Panc1 (cell line): Measurements from ENCODE around the gene SCN9A. TPM values are rescaled to one million over a fixed set of nuclear protein-coding genes. Genes with fewer than 3 reads are reported as not detected.

Experiments used
- ATAC-seq: fragments of 200-7000 bp; cut with Tn5 transposase; 2 replicates; pipeline ENCODE4 v1.9.1; 2020; ENCODE audit warnings: mild to moderate bottlenecking, moderate library complexity
- BruUV-seq: library from RNA; stranded (reverse); fragments of 400-500 nt; replicated peaks from 2 replicates; lab custom pipeline; 2021; lab: Mats Ljungman, UMichigan
- CTCF ChIA-PET: fragments of 300-600 bp; sonication (Branson Sonifier 250); formaldehyde crosslinking; loops from one replicate; lab custom pipeline; 2022; ENCODE audit warnings: antibody characterized with exemption; lab: Charles Lee
- POLR2A ChIA-PET: fragments of 300-600 bp; sonication (Branson Sonifier 250); formaldehyde crosslinking; loops from one replicate; lab custom pipeline; 2022; ENCODE audit warnings: antibody characterized with exemption; lab: Charles Lee
- DNase-seq: peaks from one replicate; pipeline ENCODE4 v3.0.0-alpha.2; 2010; ENCODE audit warnings: low read depth, low spot score
- H3K27ac ChIP-seq: 2 replicates; pipeline ENCODE4 v1.5.1; 2011; ENCODE audit warnings: mild to moderate bottlenecking, low read length, inconsistent platforms
- H3K27me3 ChIP-seq: fragments of 200-500 bp; sonication (Bioruptor generic); 2 replicates; pipeline ENCODE4 v1.6.0; 2014; ENCODE audit warnings: low read length, inconsistent platforms; ENCODE audit not compliant: control insufficient read depth, insufficient read depth
- H3K36me3 ChIP-seq: fragments of 200-500 bp; sonication (Bioruptor generic); 2 replicates; pipeline ENCODE4 v1.5.1; 2014; ENCODE audit warnings: inconsistent platforms, mild to moderate bottlenecking, low read length, moderate library complexity; ENCODE audit not compliant: control insufficient read depth, insufficient read depth
- H3K4me1 ChIP-seq: 2 replicates; pipeline ENCODE4 v1.5.1; 2011; ENCODE audit warnings: inconsistent platforms, mild to moderate bottlenecking, low read length, moderate library complexity; ENCODE audit not compliant: control insufficient read depth, insufficient read depth
- H3K4me3 ChIP-seq, 2 experiments: 2 replicates each; pipeline ENCODE4 v1.5.1; 2011 to 2012; ENCODE audit warnings: low read depth in 2 of 2, low read length in 2 of 2, mild to moderate bottlenecking in 2 of 2, inconsistent platforms in 1 of 2, moderate library complexity in 1 of 2
- H3K9me3 ChIP-seq: fragments of 200-500 bp; sonication (Bioruptor generic); 2 replicates; pipeline ENCODE4 v1.5.1; 2014; ENCODE audit warnings: low read depth, mild to moderate bottlenecking, inconsistent platforms, low read length, moderate library complexity; ENCODE audit not compliant: control insufficient read depth, insufficient read depth
- CTCF ChIP-seq: fragments of 450-650 bp; IDR thresholded peaks from 2 replicates; pipeline ENCODE4 v1.5.1; 2017; ENCODE audit warnings: mild to moderate bottlenecking
- POLR2AphosphoS5 ChIP-seq: IDR thresholded peaks from 2 replicates; pipeline ENCODE4 v1.6.1; 2012; ENCODE audit warnings: mild to moderate bottlenecking, low read depth, low read length, moderate library complexity
- REST ChIP-seq, 2 experiments: IDR thresholded peaks; 2 replicates each; pipeline ENCODE4 v1.6.1; 2011 to 2012; ENCODE audit warnings: low read depth in 2 of 2, control low read depth in 1 of 2, low read length in 1 of 2, mild to moderate bottlenecking in 1 of 2, moderate library complexity in 1 of 2; ENCODE audit not compliant: insufficient read depth in 1 of 2
- SIN3A ChIP-seq: IDR thresholded peaks from 2 replicates; pipeline ENCODE4 v1.6.1; 2012; ENCODE audit warnings: low read depth, mild to moderate bottlenecking, low read length, moderate library complexity, borderline replicate concordance; ENCODE audit not compliant: insufficient read depth
- TCF7L2 ChIP-seq: IDR thresholded peaks from 2 replicates; pipeline ENCODE4 v1.6.1; 2011; ENCODE audit warnings: mild to moderate bottlenecking, low read depth, low read length, inconsistent platforms
- in situ Hi-C: cut with HindIII; loops from 2 replicates; pipeline ENCODE4 v1.10.0; 2016; ENCODE audit warnings: low sequenced_read_pairs, low pct_unique_long_range_greater_than_20kb
- intact Hi-C: fragments of 100-400 bp; cut with micrococcal nuclease; formaldehyde crosslinking; loops from one replicate; pipeline ENCODE4 v1.10.0; 2022; ENCODE audit not compliant: unreplicated experiment
- total RNA-seq: library from RNA; stranded (reverse); gene quantifications from one replicate; pipeline ENCODE4 v1.2.1, GENCODE V29; 2021; ENCODE audit not compliant: unreplicated experiment

SCN9A gene
- total RNA-seq, 1 experiment from 2014 or later = 0.10 TPM

GRCh38 chr2:166270376-166270775 lies 105.4 kb downstream of the SCN9A start:
- Histone ChIP-seq H3K9me3 (no peaks in the 10 kb centered on the region), H3K4me3 (no peak overlapping the region), H3K27ac (no peak overlapping the region), H3K36me3 (no peaks in the 10 kb centered on the region), H3K27me3 (no peaks in the 10 kb centered on the region), H3K4me1 (no peaks in the 10 kb centered on the region)
- ChIA-PET POLR2A (no interaction called here), CTCF (no interaction called here)
- intact Hi-C loops (no loop called here), in situ Hi-C loops (no loop called here)
- TF ChIP-seq REST (IDR thresholded peaks at IDR 0.05; ENCODE audit: insufficient read depth in 1 of 2, low read depth in 2 of 2, low read length in 1 of 2) (no peak), POLR2AphosphoS5 (no peak), CTCF (no peak), TCF7L2 (no peak), SIN3A (no peak)
- no TSS peak for BruUV-seq
- DNase-seq (no peak), ATAC-seq (no peak)

GRCh38 chr2:166269322-166269721 lies 106.4 kb downstream of the SCN9A start:
- in situ Hi-C loops (no loop called here), intact Hi-C loops (no loop called here)
- ATAC-seq (no peak), DNase-seq (no peak)
- Histone ChIP-seq H3K27ac (no peak overlapping the region), H3K4me3 (no peak overlapping the region), H3K4me1 (no peaks in the 10 kb centered on the region), H3K27me3 (no peaks in the 10 kb centered on the region), H3K36me3 (no peaks in the 10 kb centered on the region), H3K9me3 (no peaks in the 10 kb centered on the region)
- POLR2A ChIA-PET = no interaction called here
- CTCF ChIA-PET = no interaction called here
- BruUV-seq = no TSS peak
- TF ChIP-seq POLR2AphosphoS5 (no peak), TCF7L2 (no peak), CTCF (no peak)

GRCh38 chr2:166257859-166258258 lies 117.9 kb downstream of the SCN9A start:
- no peak for DNase-seq
- no peak overlapping the region for H3K27ac ChIP-seq
- in situ Hi-C loops = no loop called here
- TF ChIP-seq POLR2AphosphoS5 = no peak
- TF ChIP-seq TCF7L2 = no peak
- H3K4me3 ChIP-seq = no peak overlapping the region
- no TSS peak for BruUV-seq
- no peaks in the 10 kb centered on the region for H3K27me3 ChIP-seq
- ATAC-seq = no peak
- POLR2A ChIA-PET = no interaction called here
- no peaks in the 10 kb centered on the region for H3K4me1 ChIP-seq
- CTCF ChIA-PET = no interaction called here
- no peaks in the 10 kb centered on the region for H3K9me3 ChIP-seq
- H3K36me3 ChIP-seq = no peaks in the 10 kb centered on the region
- intact Hi-C loops = no loop called here
